Measurements from ENCODE around the gene ADGRV1. TPM values are rescaled to one million over a fixed set of nuclear protein-coding genes. Genes with fewer than 3 reads are reported as not detected.

ADGRV1 gene
- total RNA-seq, 4 donors from 2014 or later = 0.08 to 0.87 (median 0.41) TPM

GRCh38 chr5:90533794-90534193, 24.8 kb upstream of the ADGRV1 start:
- no peak for ATAC-seq
- Histone ChIP-seq H3K9me3 (no peaks in the 10 kb centered on the region), H3K4me1 (peaks cover 3 to 11% (median 7%) of the 10 kb centered on the region in 3 donors), H3K27me3 (peaks cover 7% of the 10 kb centered on the region), H3K36me3 (no peaks in the 10 kb centered on the region), H3K4me3 (no peak overlapping the region), H3K27ac (no peak overlapping the region)
- 40 to 50% methylated on average over 3 of the region's 3 CpGs for WGBS, 2 donors (ENCODE audit: low coverage in 1 of 2)
- no peak for TF ChIP-seq POLR2AphosphoS5 (IDR thresholded peaks at IDR 0.05)
- no peak for TF ChIP-seq POLR2A (IDR thresholded peaks at IDR 0.05)
- no peak for TF ChIP-seq CTCF (IDR thresholded peaks at IDR 0.05)
- TF ChIP-seq EP300 (IDR thresholded peaks at IDR 0.05) = no peak

- Histone ChIP-seq H3K27ac (no peak overlapping the region), H3K27me3 (peaks cover 7% of the 10 kb centered on the region), H3K9me3 (no peaks in the 10 kb centered on the region), H3K4me1 (peaks cover 3 to 11% (median 7%) of the 10 kb centered on the region in 3 donors), H3K36me3 (no peaks in the 10 kb centered on the region), H3K4me3 (no peak overlapping the region)
- no peak for ATAC-seq
- no peak for TF ChIP-seq POLR2A (IDR thresholded peaks at IDR 0.05)
- no peak for TF ChIP-seq CTCF (IDR thresholded peaks at IDR 0.05)
- no peak for TF ChIP-seq EP300 (IDR thresholded peaks at IDR 0.05)
- no peak for TF ChIP-seq POLR2AphosphoS5 (IDR thresholded peaks at IDR 0.05)
- 82 to 90% methylated on average over 3 of the region's 3 CpGs for WGBS, 2 donors (ENCODE audit: low coverage in 1 of 2)
These were observed 23.7 kb upstream of the ADGRV1 start for GRCh38 chr5:90534922-90535321.

GRCh38 chr5:90542827-90543519, 15.6 kb upstream of the ADGRV1 start:
- H3K9me3 ChIP-seq = no peaks in the 10 kb centered on the region
- no peak overlapping the region for H3K4me3 ChIP-seq
- WGBS, 2 donors (ENCODE audit: low coverage in 1 of 2) = 46 to 70% methylated on average over 4 of the region's 4 CpGs
- H3K36me3 ChIP-seq = no peaks in the 10 kb centered on the region
- TF ChIP-seq EP300 (IDR thresholded peaks at IDR 0.05) (no peak), POLR2A (IDR thresholded peaks at IDR 0.05) (no peak), CTCF (IDR thresholded peaks at IDR 0.05) (no peak), POLR2AphosphoS5 (IDR thresholded peaks at IDR 0.05) (no peak)
- ATAC-seq = no peak
- no peak overlapping the region for H3K27ac ChIP-seq
- no peaks in the 10 kb centered on the region for H3K4me1 ChIP-seq
- peaks cover 1% of the 10 kb centered on the region for H3K27me3 ChIP-seq

GRCh38 chr5:90545511-90545910, 13.1 kb upstream of the ADGRV1 start:
- WGBS, 2 donors (ENCODE audit: low coverage in 1 of 2) = 74 to 82% methylated on average over 2 of the region's 2 CpGs
- peaks cover 7% of the 10 kb centered on the region for H3K27me3 ChIP-seq

More at GRCh38 chr5:90545511-90545910, 13.1 kb upstream of the ADGRV1 start:
- no peak for TF ChIP-seq EP300 (IDR thresholded peaks at IDR 0.05)
- no peak for TF ChIP-seq POLR2A (IDR thresholded peaks at IDR 0.05)
- no peak for TF ChIP-seq POLR2AphosphoS5 (IDR thresholded peaks at IDR 0.05)
- no peak for TF ChIP-seq CTCF (IDR thresholded peaks at IDR 0.05)
- Histone ChIP-seq H3K4me1 (no peaks in the 10 kb centered on the region), H3K36me3 (no peaks in the 10 kb centered on the region), H3K27ac (no peak overlapping the region), H3K4me3 (no peak overlapping the region), H3K9me3 (no peaks in the 10 kb centered on the region)
- ATAC-seq = no peak
